PC-3 (cell line): Measurements from ENCODE around the gene CDK15.

ENCODE experiments used
- EZH2 ChIP-seq: fragments of 300-600 bp; sonication (generic); IDR thresholded peaks from one replicate; pipeline ENCODE4 v1.6.1; 2017; ENCODE audit warnings: antibody characterized with exemption, mild to moderate bottlenecking, low read length; ENCODE audit not compliant: unreplicated experiment
- TF ChIP-seq, protein P1 (sequence below): fragments of 300-600 bp; sonication (generic); conservative IDR thresholded peaks from 2 replicates; pipeline ENCODE4 v1.5.1; 2017; ENCODE audit warnings: antibody characterized with exemption, low read depth, mild to moderate bottlenecking, low read length

DNA sequence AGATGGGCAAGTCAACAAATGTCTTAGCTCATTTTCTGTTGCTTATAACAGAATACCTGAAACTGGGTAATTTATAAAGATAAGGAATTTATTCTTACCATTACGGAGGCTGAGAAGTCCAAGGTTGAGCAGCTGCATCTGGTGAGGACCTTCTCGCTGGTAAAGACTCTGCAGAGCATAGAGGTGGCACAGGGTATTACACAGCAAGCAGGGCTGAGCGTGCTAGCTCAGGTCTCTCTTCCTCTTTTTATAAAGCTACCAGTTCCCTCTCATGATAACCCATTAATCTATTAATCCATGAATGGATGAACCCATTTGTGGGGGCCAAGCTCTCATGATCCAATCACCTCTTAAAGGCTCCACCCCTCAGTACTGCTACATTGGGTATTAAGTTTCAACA is 109.1 kb downstream of the CDK15 start:
- TF ChIP-seq, protein P1, sequence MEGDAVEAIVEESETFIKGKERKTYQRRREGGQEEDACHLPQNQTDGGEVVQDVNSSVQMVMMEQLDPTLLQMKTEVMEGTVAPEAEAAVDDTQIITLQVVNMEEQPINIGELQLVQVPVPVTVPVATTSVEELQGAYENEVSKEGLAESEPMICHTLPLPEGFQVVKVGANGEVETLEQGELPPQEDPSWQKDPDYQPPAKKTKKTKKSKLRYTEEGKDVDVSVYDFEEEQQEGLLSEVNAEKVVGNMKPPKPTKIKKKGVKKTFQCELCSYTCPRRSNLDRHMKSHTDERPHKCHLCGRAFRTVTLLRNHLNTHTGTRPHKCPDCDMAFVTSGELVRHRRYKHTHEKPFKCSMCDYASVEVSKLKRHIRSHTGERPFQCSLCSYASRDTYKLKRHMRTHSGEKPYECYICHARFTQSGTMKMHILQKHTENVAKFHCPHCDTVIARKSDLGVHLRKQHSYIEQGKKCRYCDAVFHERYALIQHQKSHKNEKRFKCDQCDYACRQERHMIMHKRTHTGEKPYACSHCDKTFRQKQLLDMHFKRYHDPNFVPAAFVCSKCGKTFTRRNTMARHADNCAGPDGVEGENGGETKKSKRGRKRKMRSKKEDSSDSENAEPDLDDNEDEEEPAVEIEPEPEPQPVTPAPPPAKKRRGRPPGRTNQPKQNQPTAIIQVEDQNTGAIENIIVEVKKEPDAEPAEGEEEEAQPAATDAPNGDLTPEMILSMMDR: no peak
- TF ChIP-seq EZH2: no peak
